Thyroid gland (tissue), 4 donors: ENCODE results near the gene C10orf90. TPM values are rescaled to one million over a fixed set of nuclear protein-coding genes. Genes with fewer than 3 reads are reported as not detected.

Experiments used
- DNase-seq, 2 donors: peaks; one replicate each; pipeline ENCODE4 v3.0.0-alpha.2; 2019
- H3K27ac ChIP-seq, 3 donors: fragments of 200-600 bp; sonication (generic); 1 replicate in 2 of 3; 2 replicates in 1 of 3; pipeline ENCODE4 v1.5.1; 2016 to 2019; ENCODE audit warnings: mild to moderate bottlenecking in 1 of 3, moderate library complexity in 1 of 3
- H3K27me3 ChIP-seq: fragments of 200-600 bp; sonication (generic); one replicate; pipeline ENCODE4 v1.5.1; 2019
- H3K36me3 ChIP-seq, 2 donors: fragments of 200-600 bp; sonication (generic); one replicate each; pipeline ENCODE4 v1.5.1; 2016 to 2019
- H3K4me1 ChIP-seq, 2 donors: fragments of 200-600 bp; sonication (generic); one replicate each; pipeline ENCODE4 v1.5.1; 2017 to 2019
- H3K4me3 ChIP-seq, 3 donors: fragments of 200-600 bp; sonication (generic); replicated peaks in 1 of 3; 1 replicate in 2 of 3; 2 replicates in 1 of 3; pipeline ENCODE4 v1.5.1; 2016; ENCODE audit warnings: mild to moderate bottlenecking in 1 of 3
- H3K9me3 ChIP-seq: fragments of 200-600 bp; sonication (generic); one replicate; pipeline ENCODE4 v1.5.1; 2017
- CTCF ChIP-seq, 6 experiments: fragments of 200-600 bp in 3 of 6; fragments of 450-650 bp in 3 of 6; sonication (generic) in 3 of 6; IDR thresholded peaks; one replicate each; pipeline ENCODE4 v1.5.1; 2016 to 2019; ENCODE audit warnings: antibody characterized with exemption in 6 of 6, mild to moderate bottlenecking in 2 of 6, inconsistent platforms in 1 of 6, moderate library complexity in 1 of 6
- POLR2A ChIP-seq, 2 donors: fragments of 450-650 bp; IDR thresholded peaks; one replicate each; pipeline ENCODE4 v1.6.1; 2017; ENCODE audit warnings: antibody characterized with exemption in 2 of 2, mild to moderate bottlenecking in 2 of 2, moderate library complexity in 1 of 2
- WGBS, 2 donors: methylation state at CpG; one replicate each; pipeline ENCODE4 v1.1.5; 2017; 5-methylcytosine and 5-hydroxymethylcytosine counted together
- intact Hi-C: fragments of 100-400 bp; cut with DNase I; formaldehyde crosslinking; loops from one replicate; pipeline ENCODE4 v1.15.1; 2023
- total RNA-seq, 4 donors: library from RNA; depleted of rRNA; stranded (reverse); fragments of >200 nt; gene quantifications; one replicate each; pipeline ENCODE4 v1.2.3, GENCODE V29; 2016

Gene C10orf90
- total RNA-seq, 4 donors from 2014 or later: 0.45 to 5.1 (median 2.0) TPM

DNA sequence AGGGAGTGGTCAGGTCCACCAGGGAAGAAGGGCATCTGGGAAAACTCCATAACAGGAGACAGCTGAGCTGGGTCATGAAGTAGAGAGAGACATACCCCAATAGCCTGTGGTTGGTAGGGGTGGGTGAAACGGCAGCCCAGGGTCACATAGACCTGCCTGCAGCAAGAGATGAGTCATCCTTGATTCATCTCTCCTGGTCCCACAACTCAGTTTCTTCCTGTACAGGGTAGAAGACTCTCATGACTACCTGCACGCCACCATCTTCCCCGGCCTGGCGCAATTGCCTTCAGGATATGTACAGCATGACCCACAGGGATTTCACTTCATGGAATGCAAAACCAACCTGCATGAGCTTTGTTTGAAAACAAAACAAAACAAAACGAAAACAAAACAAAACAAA, 237.1 kb downstream of the C10orf90 start:
- TF ChIP-seq POLR2A (IDR thresholded peaks at IDR 0.05): no peak
- no peak for TF ChIP-seq CTCF (IDR thresholded peaks at IDR 0.05)
- H3K4me1 ChIP-seq: no peaks in the 10 kb centered on the region

GRCh38 chr10:126432507-126432906, 238.0 kb downstream of the C10orf90 start:
- no peaks in the 10 kb centered on the region for H3K9me3 ChIP-seq
- H3K36me3 ChIP-seq: no peaks in the 10 kb centered on the region
- no peak overlapping the region for H3K4me3 ChIP-seq
- intact Hi-C loops: no loop called here
- no peak for DNase-seq
- TF ChIP-seq CTCF (IDR thresholded peaks at IDR 0.05) (no peak), POLR2A (IDR thresholded peaks at IDR 0.05) (no peak)
- WGBS, 2 donors: 86 to 92% methylated on average over 7 of the region's 7 CpGs
- H3K27ac ChIP-seq: no peak overlapping the region
- H3K4me1 ChIP-seq: no peaks in the 10 kb centered on the region
- H3K27me3 ChIP-seq: no peaks in the 10 kb centered on the region

More for the DNA sequence above, 237.1 kb downstream of the C10orf90 start:
- H3K27me3 ChIP-seq: no peaks in the 10 kb centered on the region
- intact Hi-C loops: no loop called here
- no peak for DNase-seq
- H3K9me3 ChIP-seq: no peaks in the 10 kb centered on the region
- 77 to 89% methylated on average over 5 of the region's 5 CpGs for WGBS, 2 donors
- H3K36me3 ChIP-seq: no peaks in the 10 kb centered on the region
- no peak overlapping the region for H3K4me3 ChIP-seq
- no peak overlapping the region for H3K27ac ChIP-seq

- 81 to 89% methylated on average over 2 of the region's 2 CpGs for WGBS, 2 donors
- no peaks in the 10 kb centered on the region for H3K36me3 ChIP-seq
- intact Hi-C loops: no loop called here
- DNase-seq: no peak
- no peak for TF ChIP-seq POLR2A (IDR thresholded peaks at IDR 0.05)
- no peak for TF ChIP-seq CTCF (IDR thresholded peaks at IDR 0.05)
- no peaks in the 10 kb centered on the region for H3K27me3 ChIP-seq
- no peaks in the 10 kb centered on the region for H3K4me1 ChIP-seq
- no peaks in the 10 kb centered on the region for H3K9me3 ChIP-seq
- no peak overlapping the region for H3K4me3 ChIP-seq
- H3K27ac ChIP-seq: no peak overlapping the region
Observed at GRCh38 chr10:126431816-126432215, 238.7 kb downstream of the C10orf90 start.

- intact Hi-C loops: no loop called here
- DNase-seq: no peak
- WGBS, 2 donors: 40 to 41% methylated on average over 2 of the region's 2 CpGs
Observed at GRCh38 chr10:126430512-126430911, 240.0 kb downstream of the C10orf90 start.

DNA sequence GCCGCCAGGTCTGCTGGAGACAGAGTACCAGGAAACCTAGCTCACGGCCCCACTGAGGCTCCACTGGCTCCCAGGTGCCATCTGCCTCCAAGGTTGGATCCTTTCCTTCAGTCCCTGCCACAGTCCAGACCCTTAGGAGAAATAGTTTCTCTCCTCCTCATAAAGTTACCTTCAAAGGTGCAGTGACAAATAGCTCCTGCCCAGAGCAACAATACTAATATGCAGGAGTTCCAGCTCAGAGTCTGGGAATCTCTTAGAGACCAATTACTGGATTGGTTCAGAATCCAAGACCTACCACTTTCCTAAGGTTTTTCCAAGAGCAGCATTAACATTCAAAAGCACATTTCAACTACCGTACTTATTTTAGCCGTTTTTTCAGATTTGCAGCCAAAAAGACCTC, 241.2 kb downstream of the C10orf90 start:
- TF ChIP-seq POLR2A (IDR thresholded peaks at IDR 0.05): no peak
- no peak for TF ChIP-seq CTCF (IDR thresholded peaks at IDR 0.05)
- 95 to 96% methylated on average over 4 of the region's 4 CpGs for WGBS, 2 donors
- no peak for DNase-seq
- Histone ChIP-seq H3K27me3 (no peaks in the 10 kb centered on the region), H3K36me3 (no peaks in the 10 kb centered on the region), H3K4me1 (no peaks in the 10 kb centered on the region), H3K4me3 (no peak overlapping the region), H3K9me3 (no peaks in the 10 kb centered on the region), H3K27ac (no peak overlapping the region)
- intact Hi-C loops: no loop called here

More at GRCh38 chr10:126430512-126430911, 240.0 kb downstream of the C10orf90 start:
- Histone ChIP-seq H3K27me3 (no peaks in the 10 kb centered on the region), H3K9me3 (no peaks in the 10 kb centered on the region), H3K4me3 (no peak overlapping the region), H3K4me1 (no peaks in the 10 kb centered on the region), H3K27ac (no peak overlapping the region), H3K36me3 (no peaks in the 10 kb centered on the region)
- TF ChIP-seq POLR2A (IDR thresholded peaks at IDR 0.05): no peak
- TF ChIP-seq CTCF (IDR thresholded peaks at IDR 0.05): no peak
